PC-9 (cell line): ENCODE data around the gene CR1. TPM values are rescaled to one million over a fixed set of nuclear protein-coding genes. Genes with fewer than 3 reads are reported as not detected.

Source experiments
- BruUV-seq: library from RNA; stranded (reverse); fragments of 400-500 nt; replicated peaks from 2 replicates; lab custom pipeline; 2021; lab: Mats Ljungman, UMichigan
- CTCF ChIA-PET: fragments of 300-600 bp; sonication (Branson Sonifier 250); formaldehyde crosslinking; loops from one replicate; lab custom pipeline; 2022; ENCODE audit warnings: antibody characterized with exemption; lab: Charles Lee
- POLR2A ChIA-PET: fragments of 300-600 bp; sonication (Branson Sonifier 250); formaldehyde crosslinking; loops from one replicate; lab custom pipeline; 2022; ENCODE audit warnings: antibody characterized with exemption; ENCODE audit not compliant: unreplicated experiment; lab: Charles Lee
- DNase-seq, 2 experiments: peaks; one replicate each; pipeline versions ENCODE4 v3.0.0 to v3.0.0-alpha.2; 2015 to 2022; ENCODE audit warnings: mixed read lengths in 1 of 2
- H2AFZ ChIP-seq: fragments of 200-600 bp; sonication (generic); 2 replicates; pipeline ENCODE4 v1.8.1; 2017; ENCODE audit warnings: antibody characterized with exemption
- H3F3A ChIP-seq: fragments of 200-600 bp; sonication (generic); 2 replicates; pipeline ENCODE4 v1.8.1; 2017; ENCODE audit warnings: antibody characterized with exemption, mild to moderate bottlenecking, low read depth; ENCODE audit not compliant: insufficient read depth
- H3K27ac ChIP-seq: fragments of 200-600 bp; sonication (generic); 2 replicates; pipeline ENCODE4 v1.6.1; 2016; ENCODE audit warnings: mixed run types
- H3K27me3 ChIP-seq: fragments of 200-600 bp; sonication (generic); 2 replicates; pipeline ENCODE4 v1.6.1; 2016; ENCODE audit warnings: low read depth, mixed run types; ENCODE audit not compliant: insufficient read depth
- H3K36me3 ChIP-seq: fragments of 200-600 bp; sonication (generic); 2 replicates; pipeline ENCODE4 v1.6.1; 2016; ENCODE audit warnings: low read depth, mixed run types
- H3K4me1 ChIP-seq: fragments of 200-600 bp; sonication (generic); replicated peaks from 2 replicates; pipeline ENCODE4 v1.6.1; 2016; ENCODE audit warnings: mixed run types; ENCODE audit not compliant: insufficient read depth
- H3K4me2 ChIP-seq: fragments of 200-600 bp; sonication (generic); 2 replicates; pipeline ENCODE4 v1.6.1; 2017; ENCODE audit warnings: mixed run types
- H3K4me3 ChIP-seq: fragments of 200-600 bp; sonication (generic); 2 replicates; pipeline ENCODE4 v1.6.1; 2016; ENCODE audit warnings: mixed run types
- H3K79me2 ChIP-seq: fragments of 200-600 bp; sonication (generic); 2 replicates; pipeline ENCODE4 v1.6.1; 2017; ENCODE audit warnings: low read depth, mixed run types
- H3K9me2 ChIP-seq: fragments of 200-600 bp; sonication (generic); 2 replicates; pipeline ENCODE4 v1.8.1; 2017; ENCODE audit warnings: mild to moderate bottlenecking; ENCODE audit not compliant: insufficient read depth
- H3K9me3 ChIP-seq: fragments of 200-600 bp; sonication (generic); 2 replicates; pipeline ENCODE4 v1.8.1; 2016; ENCODE audit warnings: low read depth; ENCODE audit not compliant: insufficient read depth
- H4K20me1 ChIP-seq: fragments of 200-600 bp; sonication (generic); 2 replicates; pipeline ENCODE4 v1.8.1; 2017; ENCODE audit not compliant: insufficient read depth
- CTCF ChIP-seq: fragments of 200-600 bp; sonication (generic); conservative IDR thresholded peaks from 2 replicates; pipeline ENCODE4 v1.6.1; 2017; ENCODE audit warnings: mixed run types, antibody characterized with exemption, mild to moderate bottlenecking, moderate library complexity
- EZH2 ChIP-seq: fragments of 200-600 bp; sonication (generic); IDR thresholded peaks from 2 replicates; pipeline ENCODE4 v1.8.0; 2017; ENCODE audit warnings: antibody characterized with exemption, low read depth
- intact Hi-C: fragments of 100-400 bp; cut with micrococcal nuclease; formaldehyde crosslinking; loops from one replicate; pipeline ENCODE4 v1.10.0; 2022; ENCODE audit not compliant: unreplicated experiment
- total RNA-seq: library from RNA; stranded (reverse); gene quantifications from 2 replicates; pipeline ENCODE4 v1.2.3, GENCODE V29; 2021

The CR1 gene
- total RNA-seq, 1 experiment from 2014 or later = not detected

- Histone ChIP-seq H3K4me2 (no peak overlapping the region), H3K9me2 (no peaks in the 10 kb centered on the region), H2AFZ (no peak overlapping the region), H3K9me3 (no peaks in the 10 kb centered on the region), H4K20me1 (no peaks in the 10 kb centered on the region), H3F3A (no peaks in the 10 kb centered on the region), H3K36me3 (no peaks in the 10 kb centered on the region), H3K79me2 (no peaks in the 10 kb centered on the region), H3K27ac (no peak overlapping the region), H3K4me1 (peaks cover 9% of the 10 kb centered on the region), H3K4me3 (no peak overlapping the region), H3K27me3 (no peaks in the 10 kb centered on the region)
- no peak for TF ChIP-seq EZH2
- TF ChIP-seq CTCF = no peak
- no TSS peak for BruUV-seq
- ChIA-PET CTCF (no interaction called here), POLR2A (no interaction called here)
- no peak for DNase-seq
- intact Hi-C loops = no loop called here
Measured at GRCh38 chr1:207459008-207459407, 36.9 kb upstream of the CR1 start.

DNA sequence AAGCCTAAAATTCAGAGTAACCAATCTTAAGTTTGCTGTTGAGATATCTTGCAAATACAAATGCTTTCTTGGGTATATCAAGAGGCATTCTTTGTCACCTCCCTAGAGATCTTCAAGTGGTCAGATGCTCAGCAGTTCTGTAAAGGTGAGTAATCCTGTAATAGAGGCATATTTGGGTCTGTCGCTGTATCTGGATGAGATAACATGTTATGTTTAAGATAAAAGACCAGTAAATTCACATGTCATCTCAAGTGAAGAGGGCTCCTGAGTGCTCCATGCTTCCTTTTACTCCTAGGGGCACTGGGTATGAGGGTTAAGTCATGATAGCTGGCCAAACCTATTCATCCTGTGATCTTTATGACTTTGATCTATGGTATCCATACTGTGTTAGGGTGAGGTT, 34.3 kb upstream of the CR1 start:
- POLR2A ChIA-PET = no interaction called here
- no peak overlapping the region for H2AFZ ChIP-seq
- H3K9me2 ChIP-seq = no peaks in the 10 kb centered on the region
- no peaks in the 10 kb centered on the region for H3K4me1 ChIP-seq
- no peaks in the 10 kb centered on the region for H3K27me3 ChIP-seq
- no TSS peak for BruUV-seq
- intact Hi-C loops = no loop called here
- H3K9me3 ChIP-seq = no peaks in the 10 kb centered on the region
- H3K4me2 ChIP-seq = no peak overlapping the region
- H3F3A ChIP-seq = no peaks in the 10 kb centered on the region
- DNase-seq = no peak
- H3K4me3 ChIP-seq = no peak overlapping the region
- H3K36me3 ChIP-seq = no peaks in the 10 kb centered on the region
- H3K79me2 ChIP-seq = no peaks in the 10 kb centered on the region
- TF ChIP-seq CTCF (no peak), EZH2 (no peak)
- CTCF ChIA-PET = no interaction called here
- H4K20me1 ChIP-seq = no peaks in the 10 kb centered on the region
- H3K27ac ChIP-seq = no peak overlapping the region

DNA sequence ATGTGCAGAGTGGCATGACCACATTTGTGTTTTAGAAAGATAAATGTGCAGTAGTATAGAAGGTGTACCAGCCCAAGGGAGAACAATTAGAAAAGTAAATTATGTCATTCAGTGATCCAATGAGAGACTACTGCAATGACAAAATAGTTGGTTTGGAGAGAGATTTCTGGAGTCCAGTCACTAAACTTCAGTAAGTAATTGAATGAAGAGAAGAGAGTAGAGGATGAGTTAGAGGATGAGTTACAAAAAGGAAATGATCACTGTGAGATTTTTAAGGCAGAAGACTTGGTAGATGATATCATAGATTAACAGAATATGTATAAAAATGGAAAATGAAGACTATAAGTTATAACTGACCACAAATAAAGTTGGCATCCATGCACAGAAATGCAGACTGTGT, 33.4 kb upstream of the CR1 start:
- Histone ChIP-seq H3K9me2 (no peaks in the 10 kb centered on the region), H3K9me3 (no peaks in the 10 kb centered on the region), H3K4me3 (no peak overlapping the region), H3K27ac (no peak overlapping the region), H2AFZ (no peak overlapping the region), H3F3A (no peaks in the 10 kb centered on the region), H3K27me3 (no peaks in the 10 kb centered on the region), H3K4me2 (no peak overlapping the region), H3K36me3 (no peaks in the 10 kb centered on the region), H3K79me2 (no peaks in the 10 kb centered on the region), H3K4me1 (no peaks in the 10 kb centered on the region), H4K20me1 (no peaks in the 10 kb centered on the region)
- BruUV-seq = no TSS peak
- TF ChIP-seq EZH2 = no peak
- no peak for TF ChIP-seq CTCF
- ChIA-PET CTCF (no interaction called here), POLR2A (no interaction called here)
- intact Hi-C loops = no loop called here
- DNase-seq = no peak
